Measurements from ENCODE around the gene CCDC85C. TPM values are rescaled to one million over a fixed set of nuclear protein-coding genes. Genes with fewer than 3 reads are reported as not detected.
A peak's percentile ranks its signal among the peaks of the same experiment; 100 is the strongest.

The CCDC85C gene
- total and polyA plus RNA-seq, 10 donors = 1.6 to 12.4 (median 8.1) TPM

DNA sequence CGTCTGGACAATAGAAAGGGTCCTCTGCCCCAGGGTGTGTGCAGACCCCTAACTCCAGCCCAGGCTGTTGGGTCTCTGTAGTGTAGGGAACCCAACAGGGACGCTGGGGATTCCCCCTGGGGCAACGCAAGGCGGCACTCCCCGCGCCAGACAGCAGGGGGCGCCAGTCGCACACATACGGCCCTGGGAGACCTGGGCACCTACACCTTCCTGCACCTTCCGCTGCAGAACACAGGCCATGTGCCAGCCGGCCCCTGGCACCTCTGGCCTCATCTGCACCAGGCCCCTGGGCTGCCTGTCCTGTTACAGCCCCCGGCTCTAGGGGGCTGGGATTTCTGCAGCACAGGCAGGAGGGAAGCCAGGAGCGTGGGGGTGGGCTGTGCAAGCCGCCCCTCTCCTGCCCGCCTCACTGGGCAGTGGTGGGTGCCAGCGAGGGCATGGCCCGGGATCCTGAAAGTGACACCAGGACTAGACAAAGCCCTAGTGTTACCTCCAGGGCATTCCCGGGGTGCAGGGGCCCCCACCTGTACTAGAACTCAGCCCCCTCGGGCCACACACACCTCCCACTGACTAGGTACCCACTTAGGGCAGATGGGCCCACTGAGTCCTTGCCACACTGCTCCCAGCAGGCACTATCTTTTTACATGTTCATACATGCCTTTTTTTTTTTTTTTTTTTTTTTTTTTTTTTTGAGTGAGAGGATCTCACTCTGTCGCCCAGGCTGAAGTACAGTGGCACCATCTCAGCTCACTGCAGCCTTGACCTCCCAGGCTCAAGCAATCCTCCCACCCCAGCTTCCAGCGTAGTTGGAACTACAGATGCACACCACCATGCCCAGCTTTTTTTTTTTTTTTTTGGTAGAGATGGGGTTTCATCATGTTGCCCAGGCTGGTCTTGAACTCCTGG lies 85.3 kb downstream of the CCDC85C start:
- peak; percentile 93 for DNase-seq
- Histone ChIP-seq H3K27ac (no peak overlapping the region), H3K27me3 (replicated peaks in 1 of 7) (no peaks in the 10 kb centered on the region), H3K4me1 (peaks cover 0 to 28% (median 14%) of the 10 kb centered on the region in 6 donors), H3K9me3 (no peaks in the 10 kb centered on the region), H3K4me3 (no peak overlapping the region), H3K36me3 (peaks cover 0 to 22% (median 4%) of the 10 kb centered on the region in 6 donors)
- intact Hi-C loops (cut with DNase I; ENCODE audit: low total_unique reads) = loop anchor here (2.0 to 10.0 kb wide), 2 partner anchors 110 to 366 kb away; no protein-coding TSS in a partner anchor
- WGBS, 5 donors = 39 to 46% (median 41%) methylated on average over 15 to 21 of the region's 21 CpGs
- TF ChIP-seq CTCF (IDR thresholded peaks at IDR 0.05 in 8 of 11, conservative IDR thresholded peaks at IDR 0.05 in 3 of 11) (peak; percentile 84 to 99 (median 98)), POLR2A (IDR thresholded peaks at IDR 0.05) (no peak), POLR2AphosphoS5 (IDR thresholded peaks at IDR 0.05) (peak; percentile 49 to 72 (median 64))

- TF ChIP-seq POLR2A (IDR thresholded peaks at IDR 0.05) (no peak), CTCF (IDR thresholded peaks at IDR 0.05 in 8 of 11, conservative IDR thresholded peaks at IDR 0.05 in 3 of 11) (no peak), POLR2AphosphoS5 (IDR thresholded peaks at IDR 0.05) (no peak)
- 58 to 92% (median 62%) methylated on average over 2 to 16 of the region's 16 CpGs for WGBS, 5 donors
- Histone ChIP-seq H3K4me3 (no peak overlapping the region), H3K36me3 (peaks cover 0 to 31% (median 5%) of the 10 kb centered on the region in 6 donors), H3K4me1 (peaks cover 0 to 19% (median 10%) of the 10 kb centered on the region in 6 donors), H3K27ac (no peak overlapping the region), H3K9me3 (no peaks in the 10 kb centered on the region), H3K27me3 (replicated peaks in 1 of 7) (no peaks in the 10 kb centered on the region)
- peak; percentile 73 for DNase-seq
- intact Hi-C loops (cut with DNase I; ENCODE audit: low total_unique reads) = loop anchor here (2.0 to 10.0 kb wide), 2 partner anchors 111 to 367 kb away; no protein-coding TSS in a partner anchor
These were observed 86.2 kb downstream of the CCDC85C start for GRCh38 chr14:99517643-99518381.

GRCh38 chr14:99516871-99517642 lies 87.0 kb downstream of the CCDC85C start:
- Histone ChIP-seq H3K4me3 (no peak overlapping the region), H3K27ac (no peak overlapping the region), H3K36me3 (peaks cover 0 to 38% (median 9%) of the 10 kb centered on the region in 6 donors), H3K27me3 (replicated peaks in 1 of 7) (no peaks in the 10 kb centered on the region), H3K4me1 (peaks cover 0 to 13% (median 8%) of the 10 kb centered on the region in 6 donors), H3K9me3 (no peaks in the 10 kb centered on the region)
- intact Hi-C loops (cut with DNase I; ENCODE audit: low total_unique reads) = loop anchor here (10.0 kb wide), 1 partner anchor 368 kb away; no protein-coding TSS in a partner anchor
- TF ChIP-seq CTCF (IDR thresholded peaks at IDR 0.05 in 8 of 11, conservative IDR thresholded peaks at IDR 0.05 in 3 of 11) = no peak
- TF ChIP-seq POLR2AphosphoS5 (IDR thresholded peaks at IDR 0.05) = no peak
- no peak for TF ChIP-seq POLR2A (IDR thresholded peaks at IDR 0.05)
- DNase-seq = peak; percentile 69
- 80 to 93% (median 88%) methylated on average over 10 to 14 of the region's 14 CpGs for WGBS, 5 donors

All from spleen (tissue), 11 donors.